HG02884 (cell line): ENCODE data around the gene AKAP13.
"Not testable (repeated sequence)": the region's sequence is repeated elsewhere in the genome, so short reads cannot be mapped to it uniquely, and the experiment has no call there.

Experiments used
- ATAC-seq: cut with Tn5 transposase; IDR thresholded peaks from one replicate; pipeline ENCODE4 v1.9.1; 2021; ENCODE audit warnings: mild to moderate bottlenecking, moderate library complexity; ENCODE audit not compliant: unreplicated experiment

The AKAP13 gene

GRCh38 chr15:85349062-85349461, 31.3 kb upstream of the AKAP13 start:
- not testable (repeated sequence) for ATAC-seq

GRCh38 chr15:85350395-85350794, 30.0 kb upstream of the AKAP13 start:
- no peak for ATAC-seq

GRCh38 chr15:85351501-85351900, 28.9 kb upstream of the AKAP13 start:
- not testable (repeated sequence) for ATAC-seq

- ATAC-seq: no peak
Observed at GRCh38 chr15:85351965-85352364, 28.4 kb upstream of the AKAP13 start.

- ATAC-seq: no peak
Observed at GRCh38 chr15:85353516-85353915, 26.9 kb upstream of the AKAP13 start.

DNA sequence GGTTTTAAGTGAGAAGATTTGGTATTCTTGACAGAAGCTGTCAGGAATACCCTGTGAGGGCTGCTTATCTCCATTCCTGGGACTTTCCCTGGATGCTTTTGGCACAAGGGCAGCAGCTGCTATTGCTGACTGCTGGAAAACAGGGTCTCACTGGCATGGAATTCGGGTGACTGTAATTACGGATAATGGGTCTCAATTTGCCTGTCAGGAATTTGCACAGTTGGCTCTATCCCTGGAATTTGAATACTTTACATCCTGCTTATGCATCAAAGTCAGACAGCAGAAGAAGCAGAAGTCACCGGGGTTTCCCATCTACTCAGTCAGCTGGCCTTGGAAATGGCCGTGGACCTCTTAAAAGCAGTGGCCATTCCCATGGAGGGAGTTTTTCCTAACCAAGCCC, 25.9 kb upstream of the AKAP13 start:
- no peak for ATAC-seq

DNA sequence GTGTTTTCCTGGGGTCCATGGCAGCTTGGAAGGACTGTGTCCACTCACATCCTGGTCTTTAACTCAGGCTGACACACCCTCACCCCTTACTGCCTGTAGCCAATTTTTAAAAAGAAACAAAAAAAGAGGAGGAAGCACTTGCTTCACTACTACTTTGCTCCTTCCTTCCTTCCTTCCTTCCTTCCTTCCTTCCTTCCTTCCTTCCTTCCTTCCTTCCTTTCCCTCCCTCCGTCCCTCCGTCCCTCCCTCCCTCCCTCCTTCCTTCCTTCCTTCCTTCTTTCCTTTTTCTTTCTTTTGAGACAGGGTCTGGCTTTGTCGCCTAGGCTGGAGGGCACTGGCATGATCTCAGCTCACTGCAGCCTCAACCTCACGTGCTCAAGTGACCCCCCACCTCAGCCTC, 25.5 kb upstream of the AKAP13 start:
- ATAC-seq: no peak

DNA sequence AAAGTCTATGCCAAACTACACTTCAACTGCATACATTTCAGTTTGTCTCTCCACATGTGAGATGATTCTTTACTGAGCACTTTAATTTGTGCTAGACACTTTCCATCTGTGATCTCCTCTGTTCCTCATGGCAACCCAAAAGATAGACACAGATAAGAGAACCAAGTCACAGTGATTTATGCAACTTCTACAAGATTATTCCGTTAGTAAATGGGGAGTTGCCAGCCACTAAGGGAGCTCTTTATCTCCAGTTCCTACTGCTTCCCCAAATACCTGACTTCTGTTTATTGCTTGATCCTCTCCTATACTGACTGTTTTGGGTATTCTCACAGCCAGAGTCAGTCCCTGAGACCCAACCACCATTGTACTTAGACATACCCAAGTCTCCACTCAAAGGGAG, 24.1 kb upstream of the AKAP13 start:
- no peak for ATAC-seq

GRCh38 chr15:85361323-85361722, 19.1 kb upstream of the AKAP13 start:
- ATAC-seq: peak; percentile 53

DNA sequence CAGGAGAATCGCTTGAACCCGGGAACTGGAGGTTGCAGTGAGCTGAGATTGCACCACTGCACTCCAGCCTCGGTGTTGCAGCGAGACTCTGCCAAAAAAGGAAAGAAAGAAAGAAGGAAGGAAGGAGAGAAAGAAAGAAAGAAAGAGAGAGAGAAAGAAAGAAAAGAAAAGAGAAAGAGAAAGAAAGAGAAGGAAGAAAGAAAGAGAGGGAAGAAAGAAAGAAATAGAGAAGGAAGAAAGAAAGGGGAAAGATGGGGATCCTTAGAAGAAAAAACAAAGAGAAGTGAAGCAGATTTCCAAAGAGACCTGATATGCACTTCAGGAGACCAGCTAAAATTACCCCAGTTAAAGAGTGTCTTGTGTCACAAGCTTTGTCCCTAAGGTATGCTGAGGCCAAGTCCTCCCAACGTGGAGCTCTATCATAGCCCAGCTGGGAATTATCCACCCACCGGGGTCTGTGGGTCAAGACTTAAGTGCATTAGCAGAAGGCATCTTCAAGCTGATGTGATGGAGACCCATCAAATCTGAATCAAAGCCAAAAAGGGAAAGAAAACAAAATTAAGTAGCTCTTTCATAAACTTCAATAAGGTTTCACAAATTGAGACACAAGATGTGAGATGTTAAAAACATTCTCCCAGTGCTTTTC, 17.8 kb upstream of the AKAP13 start:
- no peak for ATAC-seq

DNA sequence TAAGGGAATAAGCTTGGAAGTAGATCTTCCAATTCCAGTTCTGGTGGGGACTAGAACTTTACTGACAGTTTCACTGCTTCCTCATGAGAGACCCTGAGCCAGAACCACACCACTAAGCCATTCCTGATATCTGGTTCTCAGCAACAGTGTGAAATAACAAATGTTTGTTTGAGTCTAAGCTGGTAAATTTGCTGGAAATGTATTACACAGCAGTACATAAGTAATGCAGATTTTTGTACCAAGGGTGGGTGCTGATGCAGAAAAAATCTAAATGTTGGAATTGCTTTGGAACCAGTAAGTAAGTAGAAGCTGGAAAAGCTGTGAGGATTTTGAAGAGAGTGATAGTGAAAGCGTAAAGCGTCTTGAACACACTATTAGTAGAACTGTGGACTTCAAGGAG, 14.4 kb upstream of the AKAP13 start:
- no peak for ATAC-seq

DNA sequence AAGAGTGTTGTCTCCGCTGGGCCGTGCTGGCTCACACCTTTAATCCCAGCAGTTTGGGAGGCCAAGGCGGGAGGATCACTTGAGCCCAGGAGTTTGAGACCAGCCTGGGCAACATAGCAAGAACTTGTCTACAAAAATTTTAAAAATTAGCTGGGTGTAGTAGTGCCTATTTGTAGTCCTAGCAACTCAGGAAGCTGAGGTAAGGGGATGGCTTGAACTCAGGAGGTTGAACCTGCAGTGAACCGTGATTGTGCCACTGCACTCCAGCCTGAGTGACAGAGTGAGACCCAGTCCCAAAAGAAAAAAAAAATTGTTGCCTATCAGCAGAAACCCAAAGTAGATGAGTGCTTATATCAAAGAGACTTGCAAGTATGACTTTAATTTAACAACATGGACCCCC, 12.7 kb upstream of the AKAP13 start:
- ATAC-seq: no peak

GRCh38 chr15:85374831-85375230, 5.6 kb upstream of the AKAP13 start:
- no peak for ATAC-seq

DNA sequence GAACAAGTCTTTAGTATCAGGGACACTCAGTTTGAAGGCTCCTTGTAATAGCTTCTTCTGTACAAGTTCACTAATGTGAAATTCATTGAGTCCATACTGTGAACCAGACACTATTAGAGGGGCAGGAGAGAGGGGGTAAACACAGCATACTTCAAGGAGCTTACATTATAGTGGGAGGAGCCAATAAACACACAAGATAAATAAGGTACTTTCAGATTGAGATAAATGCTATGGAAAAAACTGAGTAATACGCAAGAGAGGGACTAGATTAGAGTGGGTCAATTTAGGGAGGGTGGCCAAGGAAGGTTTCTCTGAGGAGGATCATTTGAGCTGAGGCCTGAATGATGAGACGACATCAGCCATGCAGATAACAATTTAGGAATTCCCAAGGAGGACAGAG, 3.1 kb upstream of the AKAP13 start:
- ATAC-seq: no peak

DNA sequence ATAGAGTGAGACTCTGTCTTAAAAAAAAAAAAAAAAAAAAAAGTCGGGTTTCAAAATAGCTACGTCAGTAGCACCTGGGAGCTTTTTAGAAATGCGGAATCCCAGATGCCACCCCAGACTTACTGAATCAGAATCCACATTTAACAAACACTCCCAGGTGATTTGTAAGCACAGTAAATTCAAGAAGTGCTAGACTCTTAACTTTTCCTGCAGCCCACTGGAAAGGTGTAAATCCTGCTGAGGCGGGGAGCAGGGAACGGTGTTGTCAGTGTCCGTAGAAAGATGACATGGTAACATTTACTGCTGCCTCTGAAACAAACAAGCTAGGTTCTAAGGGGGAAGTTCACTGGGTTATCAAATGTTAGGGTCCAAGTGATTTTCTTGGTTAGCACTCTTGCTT, 2.4 kb upstream of the AKAP13 start:
- no peak for ATAC-seq

DNA sequence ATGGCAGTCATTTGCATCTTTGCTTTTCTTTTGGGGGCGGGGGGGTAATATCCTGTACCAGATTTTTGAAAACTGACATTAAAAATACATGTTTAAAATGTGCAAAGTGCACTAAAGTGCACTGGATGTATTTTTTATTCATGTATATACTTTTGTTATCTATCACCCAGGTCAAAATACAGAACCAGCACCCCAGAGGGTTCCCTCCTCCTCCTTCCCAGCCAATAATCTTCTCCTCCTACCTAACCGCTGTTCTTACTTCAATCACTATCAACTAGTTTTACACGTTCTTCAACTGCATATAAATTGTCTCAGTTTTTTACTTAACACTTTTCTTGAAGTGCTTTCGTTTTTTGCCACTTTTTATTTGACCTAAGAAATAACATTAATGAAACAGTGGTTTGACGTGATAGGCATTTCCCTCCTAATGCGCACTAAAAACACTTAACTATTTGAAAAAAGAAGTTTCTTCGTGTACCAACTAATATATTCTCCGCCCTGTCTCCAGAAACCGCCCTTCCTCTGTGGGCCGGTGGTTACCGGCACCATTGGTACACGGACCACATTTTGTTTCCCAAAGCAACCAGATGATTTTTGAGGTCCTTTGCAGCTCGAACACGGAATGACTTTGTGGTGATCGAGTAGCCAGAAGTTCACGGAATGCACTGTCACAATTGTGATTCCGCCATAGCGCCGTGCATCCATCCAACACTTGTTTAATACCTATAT, 836 bp upstream of the AKAP13 start:
- no peak for ATAC-seq

DNA sequence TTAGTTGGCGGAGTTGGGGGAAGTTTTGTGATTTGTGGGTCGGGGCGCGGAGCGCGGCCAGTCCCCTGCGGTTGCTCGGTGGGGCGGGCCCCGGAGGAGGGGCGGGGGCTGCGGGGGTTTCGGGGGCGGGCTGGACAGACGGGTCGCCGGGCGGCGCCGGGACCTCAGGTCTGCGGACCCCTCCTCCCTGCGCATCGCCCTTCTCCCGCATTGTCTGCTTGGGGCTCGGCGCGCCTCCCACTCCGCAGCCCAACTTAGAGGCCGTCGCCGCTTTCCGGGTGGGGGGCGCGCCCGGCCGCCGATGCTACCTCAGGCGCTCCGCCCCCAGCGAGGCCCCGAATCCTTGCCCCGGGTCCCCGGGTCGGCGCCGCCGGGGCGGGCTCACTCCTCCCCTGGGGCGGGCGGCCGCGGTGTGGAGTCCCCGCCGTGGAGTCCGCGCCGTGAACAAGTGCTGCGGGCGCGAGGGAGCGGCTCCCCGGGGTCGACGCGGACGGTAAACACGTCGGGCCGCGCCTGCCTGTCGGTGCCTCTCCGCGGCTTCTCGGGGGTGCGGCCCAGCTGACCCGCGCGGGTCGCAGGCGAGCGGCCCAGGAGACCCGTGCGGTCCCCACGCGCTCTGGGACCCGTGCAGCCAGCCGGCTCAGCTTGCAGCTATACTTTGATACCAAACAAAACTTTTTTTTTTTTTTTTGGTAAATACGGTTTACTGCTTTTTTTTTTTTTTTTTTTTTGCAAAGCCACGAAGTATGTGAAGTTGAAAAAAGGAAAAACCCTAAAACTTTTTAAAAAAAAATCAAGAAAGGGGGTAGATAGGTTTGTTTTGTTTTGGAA, 624 bp downstream of the AKAP13 start:
- ATAC-seq: peak; percentile 32

DNA sequence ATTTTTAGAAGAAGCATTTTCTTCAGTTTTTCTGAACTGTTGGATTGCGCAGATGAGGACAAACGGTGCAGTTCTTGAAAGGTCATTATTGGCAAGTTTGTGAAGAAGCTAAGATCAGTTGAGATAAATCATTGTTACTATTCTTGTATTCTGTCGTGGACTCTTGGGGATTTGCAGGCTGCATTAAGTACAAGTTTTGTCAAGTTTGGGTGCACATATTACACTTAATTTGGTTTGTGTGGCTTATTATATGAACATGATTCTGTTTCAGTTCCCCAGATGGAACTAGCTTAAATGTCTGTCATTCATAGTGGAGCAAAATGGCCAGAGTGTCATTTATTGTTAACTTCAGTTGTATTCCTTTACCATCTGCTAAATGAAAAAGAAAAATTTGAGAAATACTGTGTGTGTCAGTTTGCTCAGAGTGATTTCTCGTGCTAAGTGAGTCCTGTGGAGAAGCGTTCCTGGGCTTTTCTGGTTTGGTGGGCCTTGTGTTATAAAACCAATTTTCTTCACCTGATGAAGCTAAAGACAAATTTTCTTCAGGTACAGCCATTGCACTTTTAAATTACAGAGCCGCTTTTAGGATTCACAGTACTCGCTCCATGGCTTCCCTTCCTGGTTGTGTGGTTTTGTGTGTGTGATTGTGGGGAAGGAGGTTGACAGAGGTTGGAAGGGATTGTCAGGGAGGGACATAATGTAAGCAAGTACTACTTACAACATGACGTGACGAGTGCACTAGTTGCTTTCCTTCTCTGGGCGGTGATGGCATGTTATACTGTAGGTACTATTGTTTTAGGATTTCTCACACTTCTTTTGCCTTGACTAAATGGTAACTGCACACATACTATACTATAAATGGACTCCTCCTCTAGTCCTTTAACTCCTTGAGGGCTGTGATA, 1.7 kb downstream of the AKAP13 start:
- no peak for ATAC-seq

DNA sequence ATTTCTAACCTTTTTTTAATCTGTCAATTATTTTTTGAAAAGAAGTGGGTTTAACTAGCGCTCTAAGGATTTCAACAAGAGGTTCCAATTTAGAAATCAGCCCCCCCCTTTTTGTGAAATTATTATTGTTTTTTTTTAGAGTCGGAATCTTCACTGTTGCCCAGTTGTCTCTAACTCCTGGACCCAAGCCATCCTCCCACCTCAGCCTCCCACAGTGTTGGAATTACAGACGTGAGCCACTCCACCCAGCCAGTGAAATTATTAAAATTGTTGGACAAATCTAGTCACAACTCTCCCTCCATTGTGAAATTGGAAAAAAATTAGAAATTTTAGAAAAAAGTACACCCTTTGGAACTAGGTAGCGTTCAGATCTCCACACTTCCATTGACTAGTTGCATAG, 2.5 kb downstream of the AKAP13 start:
- ATAC-seq: no peak

DNA sequence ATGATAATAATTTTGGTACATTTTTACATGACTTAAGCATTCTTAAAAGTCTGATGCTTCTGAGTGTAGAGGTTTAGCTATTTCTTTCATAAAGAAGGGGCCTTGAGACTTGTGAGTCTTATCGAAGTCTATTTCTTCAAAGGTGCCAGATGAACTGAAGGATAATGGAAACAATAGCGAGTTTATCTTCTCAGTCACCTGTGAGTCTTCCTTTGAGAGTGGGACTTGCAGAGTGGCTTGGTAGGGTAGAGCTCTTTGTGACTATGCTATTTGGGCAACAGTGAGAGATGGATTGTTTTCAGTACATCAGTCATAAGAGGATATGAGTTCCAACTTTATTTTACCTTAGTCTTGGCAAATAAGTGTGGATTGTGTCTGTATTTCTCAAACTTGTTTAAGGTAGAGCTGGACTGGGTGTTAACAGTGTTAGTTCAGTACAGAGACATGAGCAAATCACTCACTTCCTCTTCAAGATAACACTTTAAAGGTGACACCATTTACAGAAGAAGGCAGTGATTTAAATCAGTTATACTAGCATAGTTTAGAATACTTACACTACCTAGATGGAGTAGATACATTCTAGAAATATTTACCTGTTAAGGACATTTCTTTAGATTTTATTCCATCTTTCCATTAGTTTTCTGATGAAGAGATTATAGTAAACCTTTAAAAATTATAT, 3.2 kb downstream of the AKAP13 start:
- ATAC-seq: no peak
